ENCODE measurements around the gene S100A2.

GRCh38 chr1:153578490-153578889 is 12.8 kb upstream of the S100A2 start:
- TF ChIP-seq CTCF (IDR thresholded peaks at IDR 0.05; ENCODE audit: insufficient read depth, low read length, poor library complexity, severe bottlenecking) (no peak), EZH2phosphoT487 (conservative IDR thresholded peaks at IDR 0.05; ENCODE audit: low read length) (no peak)
